Measurements from ENCODE around the gene USP48.

Gene USP48

GRCh38 chr1:21665711-21666575, 117.0 kb downstream of the USP48 start:
- no peak for DNase-seq (ENCODE audit: low read depth)
- no peak for TF ChIP-seq CTCF (IDR thresholded peaks at IDR 0.05; ENCODE audit: control insufficient read depth, extremely low read depth, insufficient read depth)
- no peak overlapping the region for H3K4me3 ChIP-seq (ENCODE audit: low read depth, low read length)

GRCh38 chr1:21664806-21665588, 118.0 kb downstream of the USP48 start:
- no peak for TF ChIP-seq CTCF (IDR thresholded peaks at IDR 0.05; ENCODE audit: control insufficient read depth, extremely low read depth, insufficient read depth)
- no peak overlapping the region for H3K4me3 ChIP-seq (ENCODE audit: low read depth, low read length)
- DNase-seq (ENCODE audit: low read depth): no peak

- TF ChIP-seq CTCF (IDR thresholded peaks at IDR 0.05; ENCODE audit: control insufficient read depth, extremely low read depth, insufficient read depth): no peak
- H3K4me3 ChIP-seq (ENCODE audit: low read depth, low read length): no peak overlapping the region
- DNase-seq (ENCODE audit: low read depth): no peak
These were observed 118.8 kb downstream of the USP48 start for GRCh38 chr1:21663951-21664805.

- H3K4me3 ChIP-seq (ENCODE audit: low read depth, low read length): no peak overlapping the region
- no peak for TF ChIP-seq CTCF (IDR thresholded peaks at IDR 0.05; ENCODE audit: control insufficient read depth, extremely low read depth, insufficient read depth)
- no peak for DNase-seq (ENCODE audit: low read depth)
These were observed 119.5 kb downstream of the USP48 start for GRCh38 chr1:21663248-21663950.

GRCh38 chr1:21662426-21663247, 120.3 kb downstream of the USP48 start:
- DNase-seq (ENCODE audit: low read depth): no peak
- TF ChIP-seq CTCF (IDR thresholded peaks at IDR 0.05; ENCODE audit: control insufficient read depth, extremely low read depth, insufficient read depth): no peak
- H3K4me3 ChIP-seq (ENCODE audit: low read depth, low read length): no peak overlapping the region
